ENCODE results near the gene MYO7A.

Gene MYO7A

GRCh38 chr11:77147668-77148321, 19.7 kb downstream of the MYO7A start:
- no peak for DNase-seq

DNA sequence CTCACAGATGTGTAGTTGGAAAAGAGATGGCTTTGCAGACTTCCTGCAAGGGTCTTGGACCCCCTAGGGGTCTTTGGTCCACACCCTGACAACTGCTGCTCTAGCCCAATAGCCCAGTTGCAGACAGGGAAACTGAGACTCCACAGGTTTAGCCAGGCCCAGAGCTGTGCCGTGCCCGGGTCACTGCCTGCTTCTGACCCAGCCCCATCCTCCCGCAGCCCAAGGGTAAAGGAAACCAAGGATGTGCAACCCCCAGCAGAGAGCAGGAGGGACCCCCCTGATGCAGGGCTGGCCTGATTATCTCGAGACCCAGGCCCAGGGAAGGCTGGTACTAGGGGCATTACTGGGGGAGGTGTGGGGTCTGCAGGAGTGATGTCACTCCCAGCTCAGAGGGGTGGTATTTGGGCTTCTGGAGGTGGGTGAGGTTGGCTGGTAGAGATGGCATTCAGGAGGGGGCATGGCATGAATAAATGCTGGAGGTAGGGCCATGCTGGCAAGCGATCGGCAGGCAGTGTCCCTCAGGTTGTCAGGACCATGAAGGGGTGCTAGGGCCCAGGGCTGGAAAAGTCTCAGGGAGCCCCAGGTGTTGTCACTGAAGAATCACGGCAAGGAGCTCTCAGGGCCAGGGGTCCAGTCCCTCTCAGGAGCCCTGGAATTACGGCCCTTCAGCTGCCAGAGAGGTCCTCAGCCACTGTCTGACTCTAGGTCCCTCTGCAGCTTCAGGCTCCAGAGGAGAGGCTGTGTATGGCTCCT, 21.1 kb downstream of the MYO7A start:
- DNase-seq, result no peak

- DNase-seq, result no peak
These were observed 21.8 kb downstream of the MYO7A start for GRCh38 chr11:77149716-77150392.

GRCh38 chr11:77150836-77151235, 22.8 kb downstream of the MYO7A start:
- DNase-seq, result no peak

DNA sequence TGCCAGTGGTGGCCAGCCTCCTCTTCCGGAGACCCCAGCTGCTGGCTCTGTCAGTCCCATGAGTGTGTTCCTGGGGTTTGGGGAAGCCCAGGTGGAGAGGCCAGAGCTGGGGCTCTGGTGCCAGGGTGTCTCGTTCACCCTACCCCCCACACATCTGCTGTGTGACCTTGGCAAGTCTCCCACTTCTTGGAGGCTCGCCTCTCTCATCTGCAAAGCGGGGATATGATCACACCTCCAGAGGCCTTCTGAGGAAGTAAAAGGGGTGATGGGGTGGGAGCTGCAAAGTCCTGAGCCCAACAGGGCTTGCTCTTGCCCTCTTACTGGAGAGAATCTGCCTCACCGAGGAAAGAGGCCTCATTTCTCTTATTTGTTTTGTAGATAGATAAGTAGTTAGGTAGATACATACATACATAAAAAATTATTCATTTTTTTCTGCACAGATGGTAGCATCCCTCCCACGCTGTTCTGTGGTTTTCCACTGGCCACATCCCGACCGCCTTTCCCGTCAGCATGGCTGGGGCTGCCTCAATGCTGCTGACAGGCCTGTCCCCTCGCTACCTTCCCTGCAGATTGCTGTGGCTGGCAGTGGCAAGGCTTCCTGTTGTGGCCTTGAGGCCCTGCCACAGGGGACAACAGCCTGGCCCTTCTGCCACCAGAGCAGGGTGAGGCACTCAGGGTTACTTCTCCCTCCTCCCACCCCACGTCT, 23.9 kb downstream of the MYO7A start:
- peak; percentile 89 for DNase-seq

DNA sequence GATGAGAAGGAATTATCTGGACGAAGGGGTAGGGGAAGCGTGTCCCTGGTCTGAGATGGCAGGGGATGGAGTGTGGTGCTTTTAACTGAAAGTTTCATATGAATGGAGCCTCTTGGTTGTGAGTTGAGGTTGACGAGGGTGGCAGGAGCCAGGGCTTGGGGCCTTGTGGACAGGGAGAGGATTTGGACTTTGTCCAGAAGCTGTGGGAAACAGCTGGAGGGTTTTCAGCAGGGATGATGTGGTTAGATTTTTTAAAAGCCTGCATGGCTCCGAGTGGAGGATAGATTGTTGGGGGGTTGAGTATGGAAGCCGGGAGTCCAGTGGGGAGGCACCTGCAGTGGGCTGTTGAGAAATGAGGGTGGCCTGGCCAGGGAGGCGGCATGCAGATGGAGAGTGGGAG, 24.8 kb downstream of the MYO7A start:
- DNase-seq, result no peak

DNA sequence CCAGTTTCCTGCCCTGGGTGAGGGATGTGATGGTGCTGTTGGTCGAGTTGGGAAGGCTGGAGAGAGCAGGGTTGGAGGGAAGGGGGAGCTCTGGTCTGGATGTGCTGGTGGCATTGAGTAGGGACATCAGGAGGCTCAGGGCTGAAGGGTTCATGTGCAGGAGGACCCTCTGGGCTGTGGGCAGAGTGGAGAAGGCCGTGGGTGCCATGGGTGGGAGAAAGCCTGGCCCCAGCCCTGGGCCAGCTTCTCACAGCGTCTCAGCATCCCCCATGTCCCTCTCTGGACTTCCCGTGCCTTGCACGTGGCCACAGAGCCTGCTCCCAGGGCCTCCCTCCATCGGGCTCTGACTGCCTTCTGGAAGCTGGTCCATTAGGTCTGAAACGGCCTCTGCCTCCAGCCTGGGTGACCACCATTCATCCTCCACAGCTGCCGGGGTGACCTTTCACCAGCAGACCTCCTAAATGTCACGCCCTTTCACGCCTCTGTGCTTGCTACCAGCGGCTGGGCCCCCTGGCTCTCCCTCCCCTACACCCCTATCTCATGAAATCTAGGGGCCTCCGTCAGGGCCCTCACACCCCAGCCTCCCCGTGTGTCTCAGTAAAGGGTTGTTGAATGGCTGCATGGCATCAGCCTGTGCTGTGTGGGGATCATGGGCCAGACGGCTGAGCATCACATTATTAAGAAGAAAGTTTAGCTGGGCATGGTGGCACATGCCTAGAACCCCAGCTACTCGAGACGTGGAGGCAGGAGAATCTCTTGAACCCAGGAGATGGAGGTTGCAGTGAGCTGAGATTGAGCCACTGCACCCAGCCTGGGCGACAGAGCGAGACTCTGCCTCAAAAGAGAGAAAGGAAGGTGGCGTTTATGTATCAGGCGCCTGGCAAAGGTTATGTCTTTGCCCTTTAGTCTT, 25.5 kb downstream of the MYO7A start:
- DNase-seq, result no peak

GRCh38 chr11:77154381-77155081, 26.5 kb downstream of the MYO7A start:
- DNase-seq, result no peak

DNA sequence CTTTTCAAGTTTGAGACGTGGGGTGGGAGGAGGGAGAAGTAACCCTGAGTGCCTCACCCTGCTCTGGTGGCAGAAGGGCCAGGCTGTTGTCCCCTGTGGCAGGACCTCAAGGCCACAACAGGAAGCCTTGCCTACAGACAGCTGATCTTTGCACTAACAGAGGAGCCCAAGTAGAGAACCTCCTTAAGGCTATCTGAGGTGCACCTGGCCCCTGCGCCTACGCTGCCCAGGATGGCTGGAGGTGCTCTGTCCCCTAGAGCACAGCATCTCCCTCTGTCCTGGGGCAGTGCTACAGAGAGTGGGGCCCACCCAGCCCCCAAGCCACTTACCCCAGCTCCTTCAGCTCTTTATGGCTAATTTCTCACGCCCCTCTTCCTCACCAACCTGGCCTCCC, 27.0 kb downstream of the MYO7A start:
- DNase-seq, result no peak

- no peak for DNase-seq
These were observed 27.6 kb downstream of the MYO7A start for GRCh38 chr11:77155556-77156130.

- no peak for DNase-seq
These were observed 28.6 kb downstream of the MYO7A start for GRCh38 chr11:77156396-77157195.

DNA sequence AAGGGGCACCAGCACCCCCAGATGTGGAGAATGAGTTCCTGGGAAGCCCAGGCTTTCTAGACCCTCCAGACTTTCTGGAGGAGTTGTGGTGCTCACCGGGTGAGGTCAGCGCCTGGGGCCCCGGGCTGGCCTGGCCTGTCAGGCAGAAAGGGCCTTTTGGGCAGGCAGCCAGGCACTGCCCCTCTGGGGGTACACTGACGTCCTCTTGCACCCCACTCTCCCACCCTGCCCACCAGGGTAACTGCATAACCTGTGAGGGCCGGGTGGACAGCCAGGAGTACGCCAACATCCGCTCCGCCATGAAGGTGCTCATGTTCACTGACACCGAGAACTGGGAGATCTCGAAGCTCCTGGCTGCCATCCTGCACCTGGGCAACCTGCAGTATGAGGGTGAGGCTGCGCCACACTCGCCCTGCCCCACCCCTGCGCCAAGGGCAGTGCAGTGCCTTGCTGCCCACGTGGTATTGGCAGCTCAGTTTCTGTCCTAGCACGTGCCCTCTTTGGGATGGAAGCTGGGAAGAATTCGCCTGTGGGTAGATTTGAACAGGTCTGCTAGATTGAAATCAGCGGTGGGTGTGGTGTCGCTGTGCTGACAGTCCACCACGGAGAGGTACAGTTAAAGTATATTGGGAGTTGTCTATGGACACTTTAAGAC, 30.1 kb downstream of the MYO7A start:
- DNase-seq, result no peak

DNA sequence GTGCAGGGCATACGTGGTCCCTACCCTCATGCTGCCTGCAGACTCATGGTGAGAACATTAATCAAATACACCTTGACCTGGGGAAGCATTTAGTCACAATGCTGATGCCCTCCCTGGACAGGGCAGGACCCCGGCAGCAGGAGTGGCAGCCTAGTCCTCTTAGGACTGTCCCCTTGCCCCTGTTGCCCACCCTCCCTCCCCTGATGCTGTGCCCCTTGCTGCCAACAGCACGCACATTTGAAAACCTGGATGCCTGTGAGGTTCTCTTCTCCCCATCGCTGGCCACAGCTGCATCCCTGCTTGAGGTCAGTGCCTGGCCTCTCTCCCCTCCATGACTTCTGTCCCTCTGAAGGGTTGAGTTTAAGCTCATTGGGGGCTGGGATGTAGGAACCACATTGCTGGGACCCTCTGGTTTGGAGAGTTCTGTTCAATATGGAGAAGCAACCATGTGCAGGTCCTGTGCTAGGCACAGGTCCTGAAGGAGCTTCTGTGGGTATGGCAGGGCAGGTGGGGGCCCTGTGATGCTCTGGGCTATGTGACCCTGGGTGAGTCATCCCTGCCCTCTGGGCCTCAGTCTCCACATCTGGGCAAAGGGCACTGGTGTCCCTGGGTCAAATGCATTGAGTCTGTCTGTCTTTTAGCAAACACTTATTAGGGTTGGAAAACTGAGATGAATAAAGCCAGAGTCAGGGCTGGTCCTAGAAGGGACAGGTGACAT, 31.3 kb downstream of the MYO7A start:
- DNase-seq, result no peak

DNA sequence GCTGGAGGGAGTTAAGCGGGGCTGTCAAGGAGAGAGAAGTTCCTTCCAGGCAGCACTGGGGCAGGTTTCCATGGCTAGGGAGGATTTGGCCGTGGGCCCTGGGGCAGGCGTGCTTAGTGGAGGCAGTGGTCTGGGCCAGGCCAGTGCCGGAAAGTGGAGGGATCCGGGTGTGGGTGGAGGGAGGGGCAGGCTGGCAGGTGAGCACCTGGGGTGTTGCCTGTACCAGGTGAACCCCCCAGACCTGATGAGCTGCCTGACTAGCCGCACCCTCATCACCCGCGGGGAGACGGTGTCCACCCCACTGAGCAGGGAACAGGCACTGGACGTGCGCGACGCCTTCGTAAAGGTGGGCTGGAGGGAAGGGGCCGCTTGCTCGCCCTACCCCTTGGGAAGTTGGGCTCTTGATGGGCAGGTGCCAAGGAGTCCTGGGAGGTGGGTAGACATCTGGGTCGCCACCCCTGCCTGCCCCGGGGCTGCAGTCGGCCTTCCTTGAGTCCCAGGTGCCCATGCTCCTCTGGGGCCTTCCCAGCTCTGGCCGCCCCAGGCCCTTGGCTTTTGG, 32.0 kb downstream of the MYO7A start:
- no peak for DNase-seq

GRCh38 chr11:77163271-77163670, 35.2 kb downstream of the MYO7A start:
- no peak for DNase-seq

GRCh38 chr11:77165066-77165465, 37.0 kb downstream of the MYO7A start:
- DNase-seq, result no peak

DNA sequence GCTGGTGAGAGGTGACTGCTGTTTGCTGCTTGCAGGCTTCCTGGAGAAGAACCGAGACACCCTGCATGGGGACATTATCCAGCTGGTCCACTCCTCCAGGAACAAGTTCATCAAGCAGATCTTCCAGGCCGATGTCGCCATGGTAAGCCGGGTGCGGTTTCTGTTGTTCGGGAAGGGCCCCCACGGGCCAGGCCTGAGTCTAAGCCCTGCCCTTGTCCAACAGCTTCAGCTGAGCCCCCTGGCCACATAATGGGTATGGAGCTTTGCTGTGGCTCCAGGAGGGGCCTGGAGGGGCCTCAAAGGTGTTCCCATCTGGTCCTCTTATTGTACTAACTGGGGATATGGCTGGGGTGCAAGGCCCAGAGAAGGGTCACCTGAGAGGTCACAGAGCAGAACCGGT, 38.0 kb downstream of the MYO7A start:
- no peak for DNase-seq

DNA sequence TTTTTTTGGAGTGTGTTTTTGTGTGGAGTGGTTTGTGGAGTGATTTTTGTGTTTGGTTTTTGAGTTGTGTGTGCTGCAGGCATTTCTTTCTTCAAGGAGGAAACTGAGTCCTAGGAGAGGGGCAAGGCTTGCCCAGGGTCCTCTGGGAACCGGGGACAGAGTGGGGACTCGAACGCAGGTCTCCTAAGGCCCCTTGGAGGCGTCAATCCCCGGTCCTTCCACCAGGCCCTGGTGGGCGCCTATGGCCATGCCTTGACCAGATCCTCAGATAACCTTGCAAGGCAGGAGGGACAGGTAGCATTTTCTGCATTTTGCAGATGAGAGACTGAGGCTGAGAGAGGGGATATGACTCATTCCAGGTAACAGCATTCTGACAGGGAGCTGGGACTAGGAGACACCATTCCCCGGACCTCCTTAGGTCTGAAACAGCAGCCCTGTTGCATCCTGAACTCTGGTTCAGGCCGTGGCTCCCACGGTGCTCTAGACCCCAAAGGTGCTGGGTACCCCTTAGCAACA, 39.1 kb downstream of the MYO7A start:
- DNase-seq, result no peak

DNA sequence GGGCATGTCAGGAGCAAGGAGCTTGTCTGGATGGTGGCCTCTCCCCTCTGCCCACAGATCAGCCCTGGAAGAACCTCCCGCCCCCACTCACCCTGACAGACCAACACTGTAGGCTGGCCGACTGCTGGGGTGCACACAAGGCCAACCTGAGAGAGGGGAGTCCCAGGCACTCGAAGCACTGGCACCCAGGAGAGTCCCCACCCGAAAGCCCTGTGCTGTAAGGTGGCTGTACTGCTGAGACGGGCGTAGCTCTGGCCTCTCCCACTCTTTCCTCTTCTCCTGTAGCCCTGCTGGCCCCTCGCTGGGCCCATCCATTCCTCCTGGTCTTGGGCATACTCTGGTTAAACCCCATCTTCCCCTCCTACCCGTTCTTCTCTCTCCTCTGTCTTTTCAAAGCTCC, 39.7 kb downstream of the MYO7A start:
- no peak for DNase-seq
